HepG2 (cell line): ENCODE measurements around the gene METTL16. TPM values are rescaled to one million over a fixed set of nuclear protein-coding genes. Genes with fewer than 3 reads are reported as not detected.
A peak's percentile ranks its signal among the peaks of the same experiment; 100 is the strongest.

Experiments
- AGO2 ChIP-seq: fragments of 200-400 bp; formaldehyde crosslinking; optimal IDR thresholded peaks from 2 replicates; pipeline ENCODE3; 2017; ENCODE audit warnings: mild to moderate bottlenecking, low read depth, low read length, moderate library complexity
- BCL3 ChIP-seq: sonication (generic); formaldehyde crosslinking; IDR thresholded peaks from 2 replicates; pipeline ENCODE4 v1.5.1; 2020; ENCODE audit warnings: mild to moderate bottlenecking, missing genetic modification reagents, moderate library complexity
- FOXJ3 ChIP-seq: sonication (generic); formaldehyde crosslinking; IDR thresholded peaks from 2 replicates; pipeline ENCODE4 v1.4.0; 2020; ENCODE audit warnings: missing genetic modification reagents, mild to moderate bottlenecking, borderline replicate concordance
- FOXK2 ChIP-seq: fragments of 450-650 bp; IDR thresholded peaks from 2 replicates; pipeline ENCODE4 v1.6.1; 2016
- GABPB1 ChIP-seq: IDR thresholded peaks from 2 replicates; pipeline ENCODE4 v1.6.1; 2016; ENCODE audit warnings: mild to moderate bottlenecking, missing genetic modification reagents, moderate library complexity, missing compliant biosample characterization
- HNRNPLL ChIP-seq: fragments of 200-400 bp; formaldehyde crosslinking; IDR thresholded peaks from 2 replicates; pipeline ENCODE4 v1.6.1; 2017; ENCODE audit warnings: mild to moderate bottlenecking, low read depth, low read length; ENCODE audit not compliant: poor library complexity, severe bottlenecking
- KLF11 ChIP-seq: IDR thresholded peaks from 2 replicates; pipeline ENCODE4 v1.6.1; 2016; ENCODE audit warnings: missing compliant biosample characterization
- MED8 ChIP-seq: sonication (generic); formaldehyde crosslinking; IDR thresholded peaks from 2 replicates; pipeline ENCODE4 v1.8.1; 2023; ENCODE audit warnings: mild to moderate bottlenecking, missing genetic modification reagents; ENCODE audit not compliant: insufficient replicate concordance
- MIXL1 ChIP-seq: IDR thresholded peaks from 2 replicates; pipeline ENCODE4 v1.6.1; 2016
- POGZ ChIP-seq: sonication (generic); formaldehyde crosslinking; IDR thresholded peaks from 2 replicates; pipeline ENCODE4 v1.4.0; 2020; ENCODE audit warnings: mild to moderate bottlenecking, missing genetic modification reagents
- POLR2A ChIP-seq, 2 experiments: IDR thresholded peaks; 2 replicates each; pipeline ENCODE4 v1.6.1; 2011; ENCODE audit warnings: low read depth in 2 of 2, low read length in 2 of 2, mild to moderate bottlenecking in 1 of 2, moderate library complexity in 1 of 2; ENCODE audit not compliant: insufficient read depth in 1 of 2
- RFX5 ChIP-seq: IDR thresholded peaks from 2 replicates; pipeline ENCODE4 v1.6.1; 2011; ENCODE audit warnings: low read depth, low read length, improper control_type of control experiment
- SKI ChIP-seq: fragments of 450-650 bp; IDR thresholded peaks from one replicate; pipeline ENCODE4 v1.6.1; 2018; ENCODE audit warnings: mild to moderate bottlenecking; ENCODE audit not compliant: partially characterized antibody
- SP4 ChIP-seq: sonication (generic); formaldehyde crosslinking; IDR thresholded peaks from 2 replicates; pipeline ENCODE4 v1.8.1; 2023; ENCODE audit warnings: mild to moderate bottlenecking, missing genetic modification reagents
- ZNF224 ChIP-seq: sonication (generic); formaldehyde crosslinking; IDR thresholded peaks from 2 replicates; pipeline ENCODE4 v1.5.0; 2020; ENCODE audit warnings: mild to moderate bottlenecking, missing genetic modification reagents
- ZNF34 ChIP-seq: sonication (generic); formaldehyde crosslinking; IDR thresholded peaks from 2 replicates; pipeline ENCODE4 v1.4.0; 2020; ENCODE audit warnings: mild to moderate bottlenecking, missing genetic modification reagents, borderline replicate concordance
- ZNF605 ChIP-seq: sonication (generic); formaldehyde crosslinking; IDR thresholded peaks from 2 replicates; pipeline ENCODE4 v1.8.0; 2022; ENCODE audit warnings: mild to moderate bottlenecking, missing genetic modification reagents
- ZNF609 ChIP-seq: sonication (generic); formaldehyde crosslinking; IDR thresholded peaks from 2 replicates; pipeline ENCODE4 v1.4.0; 2020; ENCODE audit warnings: mild to moderate bottlenecking, missing genetic modification reagents, borderline replicate concordance
- ZNF766 ChIP-seq: sonication (generic); formaldehyde crosslinking; IDR thresholded peaks from 2 replicates; pipeline ENCODE4 v1.5.0; 2020; ENCODE audit warnings: missing genetic modification reagents, borderline replicate concordance
- ZNF768 ChIP-seq: sonication (generic); formaldehyde crosslinking; IDR thresholded peaks from 2 replicates; pipeline ENCODE4 v1.4.0; 2020; ENCODE audit warnings: missing genetic modification reagents
- polyA plus RNA-seq, 8 experiments: library from polyadenylated mRNA; depleted of rRNA in 3 of 8; stranded (reverse) in 7 of 8; unstranded in 1 of 8; fragments of >200 nt; fragmentation: Illumina TruSeq in 4 of 8; extraction: Trizol in 4 of 8; gene quantifications; 2 replicates each; pipeline versions ENCODE4 v1.2.1 to v1.2.3, GENCODE V29; 2011 to 2016; ENCODE audit warnings: low read depth in 4 of 8, missing spikeins in 1 of 8, mixed read lengths in 1 of 8; ENCODE audit not compliant: insufficient read depth in 1 of 8
- total RNA-seq, 5 experiments: library from RNA; depleted of rRNA; stranded (reverse); fragments of >200 nt; fragmentation: Illumina TruSeq; extraction: Trizol; gene quantifications; 2 replicates each; pipeline ENCODE4 v1.2.3, GENCODE V29; 2016; ENCODE audit warnings: low read depth in 1 of 5
- TF ChIP-seq, protein P1 (sequence below): sonication (generic); formaldehyde crosslinking; IDR thresholded peaks from 2 replicates; pipeline ENCODE4 v1.8.0; 2022; ENCODE audit warnings: mild to moderate bottlenecking, missing genetic modification reagents, moderate library complexity
- TF ChIP-seq, protein P2 (sequence below): sonication (generic); formaldehyde crosslinking; IDR thresholded peaks from 2 replicates; pipeline ENCODE4 v1.4.0; 2020; ENCODE audit warnings: mild to moderate bottlenecking, low read depth, missing genetic modification reagents

Gene METTL16
- total and polyA plus RNA-seq, 2 of the 13 experiments (the other 11 are each of a cell fraction or from before 2014, with no cell fraction given): 11.6 to 18.5 TPM

- TF ChIP-seq SKI (no peak), FOXK2 (peak; percentile 87; the same call in 1 of the 2 replicates), ZNF224 (CRISPR knock-in tag) (0 out of 2 replicates have a peak, but pooled peaks have one; percentile 72), KLF11 (CRISPR knock-in tag) (0 out of 2 replicates have a peak, but pooled peaks have one; percentile 76), MIXL1 (CRISPR knock-in tag) (peak; percentile 51; the same call in 1 of the 2 replicates), RFX5 (peak; percentile 67), SP4 (CRISPR knock-in tag) (peak; percentile 95), MED8 (CRISPR knock-in tag) (peak; percentile 41), POLR2A (IDR thresholded peaks at IDR 0.05; ENCODE audit: insufficient read depth in 1 of 2, low read depth in 2 of 2, low read length in 2 of 2) (peak in 1 of 2 experiments; percentile 64; a peak in 2 of 4 replicates), BCL3 (CRISPR knock-in tag) (0 out of 2 replicates have a peak, but pooled peaks have one; percentile 40), ZNF605 (CRISPR knock-in tag) (0 out of 2 replicates have a peak, but pooled peaks have one; percentile 14), ZNF34 (peak; percentile 12; the same call in 1 of the 2 replicates), ZNF766 (CRISPR knock-in tag) (0 out of 2 replicates have a peak, but pooled peaks have one; percentile 24), ZNF609 (CRISPR knock-in tag) (peak; percentile 31; the same call in 1 of the 2 replicates), POGZ (CRISPR knock-in tag) (peak; percentile 49; the same call in 1 of the 2 replicates), GABPB1 (peak; percentile 79), HNRNPLL (peak; percentile 82), FOXJ3 (CRISPR knock-in tag) (peak; percentile 28; the same call in 1 of the 2 replicates), AGO2 (peak; percentile 82), ZNF768 (peak; percentile 23; the same call in 1 of the 2 replicates)
- TF ChIP-seq, protein P1, sequence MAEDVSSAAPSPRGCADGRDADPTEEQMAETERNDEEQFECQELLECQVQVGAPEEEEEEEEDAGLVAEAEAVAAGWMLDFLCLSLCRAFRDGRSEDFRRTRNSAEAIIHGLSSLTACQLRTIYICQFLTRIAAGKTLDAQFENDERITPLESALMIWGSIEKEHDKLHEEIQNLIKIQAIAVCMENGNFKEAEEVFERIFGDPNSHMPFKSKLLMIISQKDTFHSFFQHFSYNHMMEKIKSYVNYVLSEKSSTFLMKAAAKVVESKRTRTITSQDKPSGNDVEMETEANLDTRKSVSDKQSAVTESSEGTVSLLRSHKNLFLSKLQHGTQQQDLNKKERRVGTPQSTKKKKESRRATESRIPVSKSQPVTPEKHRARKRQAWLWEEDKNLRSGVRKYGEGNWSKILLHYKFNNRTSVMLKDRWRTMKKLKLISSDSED (CRISPR knock-in tag): no peak
- TF ChIP-seq, protein P2, sequence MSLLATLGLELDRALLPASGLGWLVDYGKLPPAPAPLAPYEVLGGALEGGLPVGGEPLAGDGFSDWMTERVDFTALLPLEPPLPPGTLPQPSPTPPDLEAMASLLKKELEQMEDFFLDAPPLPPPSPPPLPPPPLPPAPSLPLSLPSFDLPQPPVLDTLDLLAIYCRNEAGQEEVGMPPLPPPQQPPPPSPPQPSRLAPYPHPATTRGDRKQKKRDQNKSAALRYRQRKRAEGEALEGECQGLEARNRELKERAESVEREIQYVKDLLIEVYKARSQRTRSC (CRISPR knock-in tag): 0 out of 2 replicates have a peak, but pooled peaks have one; percentile 1
Measured at GRCh38 chr17:2401426-2402221, 110.1 kb downstream of the METTL16 start (continued).
